H1 (cell line): Measurements from ENCODE around the gene DYRK1A. TPM values are rescaled to one million over a fixed set of nuclear protein-coding genes. Genes with fewer than 3 reads are reported as not detected.

Experiments used
- CTCF ChIA-PET: fragments of 300-600 bp; sonication (Branson Sonifier 250); formaldehyde crosslinking; loops from one replicate; lab custom pipeline; 2021; ENCODE audit not compliant: partially characterized antibody; lab: Charles Lee
- POLR2A ChIA-PET: fragments of 300-600 bp; sonication (Branson Sonifier 250); formaldehyde crosslinking; loops from one replicate; lab custom pipeline; 2021; ENCODE audit warnings: inconsistent platforms; ENCODE audit not compliant: partially characterized antibody; lab: Charles Lee
- DNase-seq, 2 experiments: peaks; one replicate each; pipeline versions ENCODE4 v3.0.0 to v3.0.0-alpha.2; 2010 to 2022; ENCODE audit warnings: low spot score in 2 of 2, low read depth in 1 of 2, mixed read lengths in 1 of 2
- FAIRE-seq: peaks from 2 replicates; lab custom pipeline; 2011; peaks lifted over from hg19 to GRCh38; lab: Jason Lieb, UNC
- H2AFZ ChIP-seq: 2 replicates; pipeline ENCODE4 v1.8.1; 2012; ENCODE audit warnings: low read length, inconsistent platforms
- H2AK5ac ChIP-seq: 2 replicates; pipeline ENCODE4 v1.6.1; 2013; ENCODE audit warnings: low read depth, low read length
- H2BK120ac ChIP-seq: replicated peaks from 2 replicates; pipeline ENCODE3; 2013; ENCODE audit warnings: low read depth, low read length, inconsistent platforms
- H2BK12ac ChIP-seq: 2 replicates; pipeline ENCODE4 v1.6.1; 2013; ENCODE audit warnings: low read depth, low read length
- H2BK15ac ChIP-seq: 2 replicates; pipeline ENCODE4 v1.6.1; 2013; ENCODE audit warnings: low read length
- H2BK20ac ChIP-seq: 2 replicates; pipeline ENCODE4 v1.6.1; 2013; ENCODE audit warnings: low read length
- H2BK5ac ChIP-seq: 2 replicates; pipeline ENCODE4 v1.6.1; 2013; ENCODE audit warnings: low read depth, low read length
- H3K14ac ChIP-seq: 2 replicates; pipeline ENCODE4 v1.6.1; 2013; ENCODE audit warnings: inconsistent platforms; ENCODE audit not compliant: insufficient read length
- H3K18ac ChIP-seq: 2 replicates; pipeline ENCODE4 v1.6.1; 2013; ENCODE audit warnings: low read length; ENCODE audit errors: extremely low read depth
- H3K23ac ChIP-seq: 2 replicates; pipeline ENCODE4 v1.6.1; 2013; ENCODE audit warnings: inconsistent platforms; ENCODE audit not compliant: insufficient read length
- H3K23me2 ChIP-seq: 2 replicates; pipeline ENCODE4 v1.6.1; 2013; ENCODE audit warnings: low read depth, low read length
- H3K27ac ChIP-seq: 2 replicates; pipeline ENCODE4 v1.6.1; 2011; ENCODE audit warnings: low read depth, low read length, inconsistent platforms
- H3K27me3 ChIP-seq, 4 experiments: replicated peaks in 1 of 4; 1 replicate in 1 of 4; 2 replicates in 3 of 4; pipeline versions ENCODE4 v1.6.1 to v1.8.1; 2011 to 2013; ENCODE audit warnings: low read length in 3 of 4, mild to moderate bottlenecking in 3 of 4, inconsistent platforms in 2 of 4, mixed read lengths in 2 of 4, moderate library complexity in 1 of 4; ENCODE audit not compliant: control insufficient read depth in 3 of 4, insufficient read depth in 3 of 4; ENCODE audit errors: extremely low read depth in 1 of 4
- H3K36me3 ChIP-seq, 4 experiments: 2 replicates each; pipeline versions ENCODE4 v1.6.1 to v1.8.1; 2011 to 2013; ENCODE audit warnings: mild to moderate bottlenecking in 4 of 4, low read length in 3 of 4, moderate library complexity in 2 of 4, control low read depth in 1 of 4, inconsistent platforms in 1 of 4; ENCODE audit not compliant: insufficient read depth in 4 of 4, control insufficient read depth in 2 of 4
- H3K4ac ChIP-seq: replicated peaks from 2 replicates; pipeline ENCODE3; 2013; ENCODE audit warnings: low read length, low read depth, mixed read lengths, inconsistent platforms; ENCODE audit not compliant: insufficient read length
- H3K4me1 ChIP-seq, 4 experiments: replicated peaks in 1 of 4; 1 replicate in 1 of 4; 2 replicates in 3 of 4; pipeline versions ENCODE4 v1.6.1 to v1.8.1; 2011 to 2013; ENCODE audit warnings: low read length in 3 of 4, inconsistent platforms in 2 of 4, mixed read lengths in 1 of 4; ENCODE audit not compliant: insufficient read depth in 4 of 4, control insufficient read depth in 3 of 4
- H3K4me2 ChIP-seq, 2 experiments: 2 replicates each; pipeline versions ENCODE4 v1.6.1 to v1.8.1; 2011 to 2013; ENCODE audit warnings: low read depth in 2 of 2, low read length in 2 of 2, control low read depth in 1 of 2, inconsistent platforms in 1 of 2, mild to moderate bottlenecking in 1 of 2; ENCODE audit not compliant: insufficient read depth in 1 of 2
- H3K4me3 ChIP-seq, 4 experiments: fragments of 200-600, 300-600 bp in 1 of 4; sonication (generic), shearing (Covaris generic), sonication (Bioruptor Twin) in 1 of 4; 2 replicates each; pipeline versions ENCODE4 v1.5.1 to v1.8.1; 2011 to 2016; ENCODE audit warnings: low read length in 4 of 4, low read depth in 3 of 4, control low read depth in 2 of 4, inconsistent platforms in 2 of 4, mild to moderate bottlenecking in 2 of 4, mixed read lengths in 1 of 4, moderate library complexity in 1 of 4; ENCODE audit not compliant: insufficient read depth in 2 of 4; ENCODE audit errors: extremely low read depth in 1 of 4
- H3K56ac ChIP-seq: replicated peaks from 2 replicates; pipeline ENCODE3; 2013; ENCODE audit warnings: low read depth, mild to moderate bottlenecking, mixed read lengths, low read length, inconsistent platforms; ENCODE audit not compliant: insufficient read length
- H3K79me1 ChIP-seq: 2 replicates; pipeline ENCODE4 v1.6.1; 2013; ENCODE audit warnings: low read depth, low read length, control low read depth
- H3K79me2 ChIP-seq, 2 experiments: 2 replicates each; pipeline versions ENCODE4 v1.6.1 to v1.8.1; 2012 to 2013; ENCODE audit warnings: low read length in 2 of 2, mild to moderate bottlenecking in 2 of 2, inconsistent platforms in 1 of 2; ENCODE audit not compliant: insufficient read depth in 2 of 2, control insufficient read depth in 1 of 2
- H3K9ac ChIP-seq, 4 experiments: replicated peaks in 1 of 4; 1 replicate in 1 of 4; 2 replicates in 3 of 4; pipeline versions ENCODE4 v1.6.1 to v1.8.1; 2011 to 2013; ENCODE audit warnings: low read depth in 3 of 4, low read length in 3 of 4, control low read depth in 2 of 4, mild to moderate bottlenecking in 2 of 4, moderate library complexity in 2 of 4, inconsistent platforms in 1 of 4; ENCODE audit errors: extremely low read depth in 1 of 4
- H3K9me3 ChIP-seq, 2 experiments: 2 replicates each; pipeline versions ENCODE4 v1.6.1 to v1.8.1; 2012 to 2013; ENCODE audit warnings: mild to moderate bottlenecking in 2 of 2, moderate library complexity in 2 of 2, control low read depth in 1 of 2, inconsistent platforms in 1 of 2, low read depth in 1 of 2, low read length in 1 of 2, mixed read lengths in 1 of 2; ENCODE audit not compliant: insufficient read depth in 2 of 2
- H4K20me1 ChIP-seq, 2 experiments: replicated peaks in 1 of 2; 2 replicates each; pipeline versions ENCODE3 to v1.8.1; 2011 to 2013; ENCODE audit warnings: inconsistent platforms in 2 of 2, low read length in 2 of 2, mild to moderate bottlenecking in 1 of 2; ENCODE audit not compliant: insufficient read depth in 2 of 2, control insufficient read depth in 1 of 2
- H4K5ac ChIP-seq: 2 replicates; pipeline ENCODE4 v1.6.1; 2013; ENCODE audit warnings: low read length, low read depth, mixed read lengths, inconsistent platforms; ENCODE audit not compliant: insufficient read length
- H4K8ac ChIP-seq: 2 replicates; pipeline ENCODE4 v1.8.0; 2013; ENCODE audit warnings: mild to moderate bottlenecking, moderate library complexity, low read length, inconsistent platforms; ENCODE audit not compliant: insufficient read depth; ENCODE audit errors: extremely low read depth
- H4K91ac ChIP-seq: replicated peaks from 2 replicates; pipeline ENCODE3; 2013; ENCODE audit warnings: low read length, mixed read lengths, inconsistent platforms; ENCODE audit not compliant: insufficient read length
- ASH2L ChIP-seq: fragments of 200-600, 300-600 bp; sonication (generic); IDR thresholded peaks from one replicate; pipeline ENCODE4 v1.7.1; 2017; ENCODE audit warnings: low read length
- BRCA1 ChIP-seq: IDR thresholded peaks from 2 replicates; pipeline ENCODE4 v1.6.1; 2012; ENCODE audit warnings: low read depth, low read length, improper control_type of control experiment
- CHD1 ChIP-seq: IDR thresholded peaks from 2 replicates; pipeline ENCODE4 v1.6.1; 2012; ENCODE audit warnings: low read depth, low read length, improper control_type of control experiment
- GTF2F1 ChIP-seq: IDR thresholded peaks from 2 replicates; pipeline ENCODE4 v1.6.1; 2012; ENCODE audit warnings: low read depth, low read length, improper control_type of control experiment, borderline replicate concordance
- JUN ChIP-seq: IDR thresholded peaks from 2 replicates; pipeline ENCODE4 v1.6.1; 2011; ENCODE audit warnings: low read depth, mild to moderate bottlenecking, improper control_type of control experiment, low read length
- MAFK ChIP-seq: IDR thresholded peaks from 2 replicates; pipeline ENCODE4 v1.6.1; 2012; ENCODE audit warnings: low read depth, mild to moderate bottlenecking, improper control_type of control experiment, low read length
- MAX ChIP-seq: IDR thresholded peaks from 2 replicates; pipeline ENCODE4 v1.6.1; 2012; ENCODE audit warnings: inconsistent platforms
- SIN3A ChIP-seq, 2 experiments: IDR thresholded peaks in 1 of 2; conservative IDR thresholded peaks in 1 of 2; 2 replicates each; pipeline ENCODE4 v1.6.1; 2011 to 2012; ENCODE audit warnings: low read length in 2 of 2, improper control_type of control experiment in 1 of 2, low read depth in 1 of 2, mild to moderate bottlenecking in 1 of 2
- SIX5 ChIP-seq: IDR thresholded peaks from 2 replicates; pipeline ENCODE4 v1.6.1; 2011; ENCODE audit warnings: mild to moderate bottlenecking, low read depth, low read length
- TBP ChIP-seq: IDR thresholded peaks from 2 replicates; pipeline ENCODE4 v1.6.1; 2011; ENCODE audit warnings: low read depth, low read length, improper control_type of control experiment
- YY1 ChIP-seq: IDR thresholded peaks from 2 replicates; pipeline ENCODE4 v1.6.1; 2011; ENCODE audit warnings: low read depth, mild to moderate bottlenecking, low read length
- polyA plus RNA-seq, 7 experiments: library from polyadenylated mRNA; depleted of rRNA in 3 of 7; stranded (reverse) in 5 of 7; unstranded in 2 of 7; fragments of >200 nt in 5 of 7; fragments of 200-250 nt in 2 of 7; gene quantifications; 1 replicate in 5 of 7; 2 replicates in 1 of 7; 4 replicates in 1 of 7; pipeline versions ENCODE4 v1.2.1 to v1.2.3, GENCODE V29; 2011 to 2013; ENCODE audit warnings: missing spikeins in 2 of 7, mixed read lengths in 2 of 7
- total RNA-seq: library from RNA; stranded (reverse); fragmentation: NEBNext Ultra II Directional; extraction: Animal tissue kit (Norgen Biotek cat#: 25700); gene quantifications from 2 replicates; pipeline ENCODE4 v1.2.1, GENCODE V29; 2021
- TF ChIP-seq, protein P1 (sequence below), 3 experiments: IDR thresholded peaks; 1 replicate in 2 of 3; 2 replicates in 1 of 3; pipeline versions ENCODE4 v1.5.1 to v1.6.1; 2011; ENCODE audit warnings: low read length in 3 of 3, mild to moderate bottlenecking in 3 of 3, inconsistent platforms in 2 of 3, low read depth in 1 of 3, moderate library complexity in 1 of 3; ENCODE audit not compliant: insufficient read depth in 1 of 3; ENCODE audit errors: control extremely low read depth in 1 of 3

The DYRK1A gene
- total and polyA plus RNA-seq, 2 of the 8 experiments (the other 6 are each of a cell fraction or from before 2014, with no cell fraction given), result 61.1 to 62.2 TPM

DNA sequence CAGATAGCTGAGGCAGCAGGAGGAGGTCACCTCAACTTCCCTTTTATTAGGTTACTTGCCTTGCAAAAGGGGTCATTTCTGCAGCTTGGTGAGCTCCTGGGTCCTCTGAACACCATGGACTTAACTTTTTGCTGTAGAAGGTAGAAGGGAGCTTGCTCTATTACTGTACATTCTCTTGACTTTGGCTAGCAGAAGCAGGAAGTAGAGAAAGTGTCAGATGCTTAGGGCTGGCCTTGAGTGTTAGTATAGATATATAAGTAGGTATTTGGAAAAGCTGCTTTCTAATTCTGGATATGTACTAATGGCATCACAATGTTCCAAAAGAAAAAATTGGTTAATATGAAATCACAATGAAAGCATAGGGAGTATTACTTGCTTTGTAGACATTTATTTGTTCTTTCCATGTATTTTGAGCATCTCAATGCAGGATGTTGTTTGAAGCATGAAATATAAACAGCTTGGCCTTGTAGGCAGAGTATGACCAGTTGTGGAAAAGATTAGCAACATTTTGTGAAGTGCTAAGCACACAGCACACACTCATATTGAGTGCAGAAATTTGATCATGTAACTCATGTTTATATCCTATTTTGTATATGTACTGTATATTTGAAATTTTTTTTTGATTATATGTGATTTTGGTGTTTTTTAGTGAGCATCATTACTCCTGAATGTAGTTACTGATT lies 108.8 kb downstream of the DYRK1A start:
- Histone ChIP-seq H2AK5ac (no peak overlapping the region), H3K27ac (no peak overlapping the region), H3K9me3 (no peaks in the 10 kb centered on the region), H3K4me1 (peaks cover 0 to 4% (median 3%) of the 10 kb centered on the region in 4 experiments; a peak in 3 of 7 replicates), H4K8ac (no peak overlapping the region), H2BK15ac (no peak overlapping the region), H3K9ac (no peak overlapping the region; a peak in 1 of 7 replicates), H3K4me2 (no peak overlapping the region), H3K36me3 (peaks cover 0 to 16% (median 4%) of the 10 kb centered on the region in 4 experiments; a peak in 5 of 8 replicates), H4K5ac (no peak overlapping the region), H3K27me3 (no peaks in the 10 kb centered on the region), H3K79me1 (peaks cover 6% of the 10 kb centered on the region), H3K18ac (no peak overlapping the region), H3K4me3 (no peak overlapping the region), H2BK5ac (no peak overlapping the region), H3K23ac (no peak overlapping the region), H4K91ac (no peak overlapping the region), H2BK20ac (no peak overlapping the region), H2BK120ac (no peak overlapping the region), H3K4ac (no peak overlapping the region), H3K14ac (no peak overlapping the region), H3K56ac (no peak overlapping the region), H2BK12ac (no peak overlapping the region), H4K20me1 (peaks cover 8 to 11% of the 10 kb centered on the region in 2 experiments), H3K79me2 (peaks cover 7 to 85% of the 10 kb centered on the region in 2 experiments), H2AFZ (no peak overlapping the region), H3K23me2 (no peaks in the 10 kb centered on the region)
- no peak for DNase-seq
- FAIRE-seq, result no peak
- CTCF ChIA-PET, result interaction anchor here (0.6 to 2.7 kb wide), 6 partner anchors 10 to 168 kb away, joined by 3 to 22 read pairs (median 3); no protein-coding TSS in a partner anchor
- POLR2A ChIA-PET, result no interaction called here
- TF ChIP-seq MAFK (no peak), YY1 (no peak), GTF2F1 (no peak), SIX5 (no peak), CHD1 (no peak), SIN3A (conservative IDR thresholded peaks at IDR 0.05 in 1 of 2, IDR thresholded peaks at IDR 0.05 in 1 of 2; ENCODE audit: low read depth in 1 of 2, low read length in 2 of 2) (no peak), TBP (no peak), BRCA1 (no peak), JUN (no peak), ASH2L (no peak), MAX (no peak)
- TF ChIP-seq, protein P1, sequence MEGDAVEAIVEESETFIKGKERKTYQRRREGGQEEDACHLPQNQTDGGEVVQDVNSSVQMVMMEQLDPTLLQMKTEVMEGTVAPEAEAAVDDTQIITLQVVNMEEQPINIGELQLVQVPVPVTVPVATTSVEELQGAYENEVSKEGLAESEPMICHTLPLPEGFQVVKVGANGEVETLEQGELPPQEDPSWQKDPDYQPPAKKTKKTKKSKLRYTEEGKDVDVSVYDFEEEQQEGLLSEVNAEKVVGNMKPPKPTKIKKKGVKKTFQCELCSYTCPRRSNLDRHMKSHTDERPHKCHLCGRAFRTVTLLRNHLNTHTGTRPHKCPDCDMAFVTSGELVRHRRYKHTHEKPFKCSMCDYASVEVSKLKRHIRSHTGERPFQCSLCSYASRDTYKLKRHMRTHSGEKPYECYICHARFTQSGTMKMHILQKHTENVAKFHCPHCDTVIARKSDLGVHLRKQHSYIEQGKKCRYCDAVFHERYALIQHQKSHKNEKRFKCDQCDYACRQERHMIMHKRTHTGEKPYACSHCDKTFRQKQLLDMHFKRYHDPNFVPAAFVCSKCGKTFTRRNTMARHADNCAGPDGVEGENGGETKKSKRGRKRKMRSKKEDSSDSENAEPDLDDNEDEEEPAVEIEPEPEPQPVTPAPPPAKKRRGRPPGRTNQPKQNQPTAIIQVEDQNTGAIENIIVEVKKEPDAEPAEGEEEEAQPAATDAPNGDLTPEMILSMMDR (IDR thresholded peaks at IDR 0.05; ENCODE audit: control extremely low read depth in 1 of 3, insufficient read depth in 1 of 3, low read depth in 1 of 3, low read length in 3 of 3), result no peak
